ENCODE data around the gene TNFSF9.
"Not testable (repeated sequence)": the region's sequence is repeated elsewhere in the genome, so short reads cannot be mapped to it uniquely, and the experiment has no call there.

The TNFSF9 gene

DNA sequence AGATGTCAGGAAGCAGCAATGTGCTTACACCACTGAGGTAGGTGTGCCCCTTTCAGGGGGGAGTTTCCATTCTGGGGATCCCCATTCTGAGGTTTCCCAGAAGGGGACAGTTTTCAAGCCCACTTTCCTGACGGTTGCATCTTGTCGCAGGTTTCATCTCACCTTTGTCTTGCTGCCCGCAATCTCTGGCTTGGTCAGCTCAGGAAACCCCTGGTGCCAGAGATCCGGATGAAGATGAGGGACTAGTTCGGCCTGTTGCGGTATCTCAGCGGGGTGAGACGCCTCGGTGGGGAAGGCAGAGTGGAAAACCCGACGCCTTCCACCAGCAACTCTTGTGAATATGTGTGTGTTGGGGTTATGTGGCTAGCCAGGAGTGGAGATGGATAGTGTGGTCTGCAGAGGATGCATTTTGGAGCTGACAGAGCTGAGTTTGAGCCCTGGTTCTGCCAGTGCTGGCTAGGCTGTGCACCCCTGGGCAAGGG, 13.1 kb downstream of the TNFSF9 start:
- H3K4me3 ChIP-seq (ENCODE audit: low read depth, low read length): peak overlapping the region; percentile 9; the same call in 1 of the 2 replicates
- DNase-seq (ENCODE audit: low read depth): peak; percentile 89
- TF ChIP-seq, protein P1, sequence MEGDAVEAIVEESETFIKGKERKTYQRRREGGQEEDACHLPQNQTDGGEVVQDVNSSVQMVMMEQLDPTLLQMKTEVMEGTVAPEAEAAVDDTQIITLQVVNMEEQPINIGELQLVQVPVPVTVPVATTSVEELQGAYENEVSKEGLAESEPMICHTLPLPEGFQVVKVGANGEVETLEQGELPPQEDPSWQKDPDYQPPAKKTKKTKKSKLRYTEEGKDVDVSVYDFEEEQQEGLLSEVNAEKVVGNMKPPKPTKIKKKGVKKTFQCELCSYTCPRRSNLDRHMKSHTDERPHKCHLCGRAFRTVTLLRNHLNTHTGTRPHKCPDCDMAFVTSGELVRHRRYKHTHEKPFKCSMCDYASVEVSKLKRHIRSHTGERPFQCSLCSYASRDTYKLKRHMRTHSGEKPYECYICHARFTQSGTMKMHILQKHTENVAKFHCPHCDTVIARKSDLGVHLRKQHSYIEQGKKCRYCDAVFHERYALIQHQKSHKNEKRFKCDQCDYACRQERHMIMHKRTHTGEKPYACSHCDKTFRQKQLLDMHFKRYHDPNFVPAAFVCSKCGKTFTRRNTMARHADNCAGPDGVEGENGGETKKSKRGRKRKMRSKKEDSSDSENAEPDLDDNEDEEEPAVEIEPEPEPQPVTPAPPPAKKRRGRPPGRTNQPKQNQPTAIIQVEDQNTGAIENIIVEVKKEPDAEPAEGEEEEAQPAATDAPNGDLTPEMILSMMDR (IDR thresholded peaks at IDR 0.05; ENCODE audit: insufficient read depth, low read depth, low read length, missing control alignments): no peak

DNA sequence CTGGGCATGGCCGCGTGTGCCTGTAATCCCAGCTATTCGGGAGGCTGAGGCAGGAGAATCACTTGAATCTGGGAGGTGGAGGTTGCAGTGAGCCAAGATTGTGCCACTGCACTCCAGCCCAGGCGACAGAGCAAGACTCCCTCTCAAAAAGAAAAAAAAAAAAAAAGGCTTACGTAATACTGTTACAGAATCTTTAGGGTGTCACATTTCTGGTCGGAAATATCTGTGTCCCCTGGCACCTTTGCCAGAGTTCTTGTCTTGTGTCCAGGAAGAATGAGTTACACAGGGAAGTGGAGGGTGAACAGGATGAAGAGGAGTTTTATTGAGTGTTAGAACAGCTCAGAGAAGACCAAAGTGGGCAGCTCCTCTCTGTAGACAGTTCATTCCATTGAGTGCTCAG, 19.9 kb downstream of the TNFSF9 start:
- not testable (repeated sequence) for H3K4me3 ChIP-seq (ENCODE audit: low read depth, low read length); DNase-seq (ENCODE audit: low read depth)

DNA sequence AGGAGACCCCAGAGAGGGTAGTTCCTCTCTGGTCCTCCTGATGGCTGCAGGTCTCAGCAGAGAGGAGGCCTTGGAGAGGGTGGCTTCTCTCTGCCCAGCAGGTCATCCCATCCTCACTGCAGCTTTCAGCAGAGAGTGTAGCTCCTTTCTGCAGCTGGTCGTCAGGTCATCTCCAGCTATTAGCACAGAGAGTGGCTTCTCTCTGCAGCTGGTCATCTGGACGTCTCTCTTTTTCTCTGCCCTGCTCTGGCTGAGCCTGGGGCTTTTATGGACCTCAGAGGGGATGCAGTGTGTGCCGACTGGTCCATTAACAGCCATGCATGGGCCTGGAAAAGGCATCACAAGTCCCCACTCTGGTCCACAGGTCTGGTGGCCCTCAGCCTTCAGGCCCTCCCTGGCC, 20.3 kb downstream of the TNFSF9 start:
- DNase-seq (ENCODE audit: low read depth): no peak
- H3K4me3 ChIP-seq (ENCODE audit: low read depth, low read length): no peak overlapping the region
- TF ChIP-seq, protein P1 (IDR thresholded peaks at IDR 0.05; ENCODE audit: insufficient read depth, low read depth, low read length, missing control alignments): no peak

DNA sequence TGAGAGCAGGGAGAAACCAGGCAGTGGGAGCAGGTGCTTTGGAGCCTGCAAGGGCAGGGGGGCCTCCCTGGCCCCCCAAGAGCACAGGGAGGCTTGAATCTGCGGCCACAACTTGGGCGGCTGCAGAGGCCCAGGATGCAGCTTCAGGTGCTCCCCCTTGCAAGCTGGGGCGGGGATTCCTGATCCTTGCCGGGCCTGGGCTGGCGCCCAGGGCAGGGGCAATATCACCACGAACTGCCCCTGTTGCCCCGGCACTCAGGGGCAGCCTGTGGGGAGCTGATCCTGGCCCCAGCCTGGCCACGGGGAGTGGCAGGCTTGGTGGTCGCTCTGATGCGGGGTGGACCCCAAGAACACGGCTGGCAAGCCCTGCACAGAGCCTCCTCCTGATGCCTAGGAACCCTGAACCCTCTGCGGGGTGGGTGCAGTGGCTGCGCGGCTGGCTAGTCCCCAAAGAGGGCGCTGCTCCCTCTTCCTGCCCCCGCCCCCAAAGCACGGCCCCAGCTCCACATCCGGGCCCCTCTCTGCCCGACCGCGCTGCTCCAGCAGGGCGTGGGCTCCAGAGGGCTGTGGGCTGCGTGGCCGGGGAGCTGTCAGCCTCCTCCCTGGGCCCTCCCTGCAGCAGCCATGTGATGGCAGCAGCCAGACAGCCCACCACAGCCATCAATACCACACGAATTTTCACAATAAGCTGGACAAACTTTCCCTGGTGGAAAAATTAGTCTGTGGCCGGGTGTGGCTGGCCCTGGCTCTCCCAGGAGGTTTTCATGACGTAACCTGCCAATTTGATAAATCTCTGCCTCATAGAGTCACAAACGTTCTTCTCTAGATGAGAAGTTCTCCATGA, 21.0 kb downstream of the TNFSF9 start:
- TF ChIP-seq, protein P1 (IDR thresholded peaks at IDR 0.05; ENCODE audit: insufficient read depth, low read depth, low read length, missing control alignments): peak; percentile 58
- no peak overlapping the region for H3K4me3 ChIP-seq (ENCODE audit: low read depth, low read length)
- DNase-seq (ENCODE audit: low read depth): peak; percentile 90

DNA sequence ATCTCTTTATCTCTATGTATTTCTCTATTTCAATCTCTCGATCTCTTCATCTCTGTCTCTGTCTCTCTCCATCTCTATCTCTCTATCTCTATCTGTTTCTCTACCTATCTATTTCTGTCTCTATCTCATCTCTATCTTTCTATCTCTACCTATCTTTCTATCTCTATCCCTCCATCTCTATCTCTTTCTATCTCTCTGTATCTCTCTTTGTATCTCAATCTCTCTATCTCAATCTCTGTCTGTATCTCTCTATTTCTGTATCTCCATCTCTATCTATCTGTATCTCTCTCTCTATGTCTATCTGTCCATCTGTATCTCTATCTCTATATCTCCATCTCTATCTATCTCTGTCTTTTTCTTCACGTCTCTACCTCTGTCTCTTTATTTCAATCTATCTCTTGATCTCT, 25.2 kb downstream of the TNFSF9 start:
- peak overlapping the region; percentile 20 for H3K4me3 ChIP-seq (ENCODE audit: low read depth, low read length)
- TF ChIP-seq, protein P1 (IDR thresholded peaks at IDR 0.05; ENCODE audit: insufficient read depth, low read depth, low read length, missing control alignments): no peak
- no peak for DNase-seq (ENCODE audit: low read depth)

DNA sequence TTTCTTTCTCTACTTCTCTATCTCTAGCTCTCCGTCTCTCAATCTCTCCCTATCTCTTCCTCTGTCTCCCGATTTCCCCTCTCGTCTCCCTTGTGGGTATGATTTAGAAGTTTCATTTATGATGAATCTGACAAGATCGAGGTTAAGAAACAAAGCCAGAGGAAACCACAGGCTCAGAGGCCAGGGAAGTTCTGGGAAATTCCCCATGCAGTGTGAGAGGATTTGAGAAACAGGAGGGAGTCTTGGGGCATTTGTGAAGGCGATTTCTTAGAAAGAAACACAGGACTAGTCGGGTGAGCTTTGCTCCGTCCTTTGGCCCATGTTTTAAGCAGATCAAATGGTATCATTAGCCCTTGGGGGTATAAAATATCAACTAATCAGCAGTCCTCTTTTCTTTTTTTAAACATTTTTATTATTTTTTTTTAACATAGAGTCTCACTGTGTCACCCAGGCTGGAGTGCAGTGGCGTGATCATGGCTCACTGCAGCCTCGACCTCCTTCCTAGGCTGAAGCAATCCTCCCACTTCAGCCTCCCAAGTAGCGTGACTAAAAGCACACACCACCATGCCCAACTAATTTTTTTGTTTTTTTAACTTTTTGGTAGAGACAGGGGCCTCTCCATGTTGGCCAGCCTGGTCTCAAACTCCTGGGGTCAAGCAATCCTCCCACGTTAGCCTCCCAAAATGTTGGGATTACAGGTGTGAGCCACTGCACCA, 25.8 kb downstream of the TNFSF9 start:
- peak overlapping the region; percentile 20 for H3K4me3 ChIP-seq (ENCODE audit: low read depth, low read length)
- peak; percentile 80 for DNase-seq (ENCODE audit: low read depth)
- TF ChIP-seq, protein P1 (IDR thresholded peaks at IDR 0.05; ENCODE audit: insufficient read depth, low read depth, low read length, missing control alignments): no peak

DNA sequence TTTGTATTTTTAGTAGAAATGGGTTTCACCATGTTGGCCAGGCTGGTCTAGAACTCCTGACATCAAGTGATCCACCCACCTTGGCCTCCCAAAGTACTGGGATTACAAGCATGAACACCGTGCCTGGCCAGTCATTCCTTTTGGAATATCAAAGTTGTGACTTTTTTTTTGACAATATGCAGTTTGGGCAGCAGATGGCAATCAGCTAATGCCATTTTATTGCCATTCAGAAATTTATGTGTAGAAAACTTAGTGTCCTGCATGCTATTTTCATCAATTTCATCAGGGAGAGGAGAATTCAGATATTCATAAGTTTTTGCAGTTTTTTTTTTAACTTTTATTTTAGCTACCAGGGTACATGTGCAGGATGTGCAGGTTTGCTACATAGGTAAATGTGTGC, 31.6 kb downstream of the TNFSF9 start:
- not testable (repeated sequence) for DNase-seq (ENCODE audit: low read depth); H3K4me3 ChIP-seq (ENCODE audit: low read depth, low read length)

All from GM12865 (cell line).